NCI-H2227 (cell line): ENCODE measurements around the gene PLEKHH3.

Experiments used
- DNase-seq: peaks from one replicate; lab custom pipeline; 2025; ENCODE audit not compliant: unreplicated experiment; lab: John Stamatoyannopoulos, UW

PLEKHH3 gene, protein sequence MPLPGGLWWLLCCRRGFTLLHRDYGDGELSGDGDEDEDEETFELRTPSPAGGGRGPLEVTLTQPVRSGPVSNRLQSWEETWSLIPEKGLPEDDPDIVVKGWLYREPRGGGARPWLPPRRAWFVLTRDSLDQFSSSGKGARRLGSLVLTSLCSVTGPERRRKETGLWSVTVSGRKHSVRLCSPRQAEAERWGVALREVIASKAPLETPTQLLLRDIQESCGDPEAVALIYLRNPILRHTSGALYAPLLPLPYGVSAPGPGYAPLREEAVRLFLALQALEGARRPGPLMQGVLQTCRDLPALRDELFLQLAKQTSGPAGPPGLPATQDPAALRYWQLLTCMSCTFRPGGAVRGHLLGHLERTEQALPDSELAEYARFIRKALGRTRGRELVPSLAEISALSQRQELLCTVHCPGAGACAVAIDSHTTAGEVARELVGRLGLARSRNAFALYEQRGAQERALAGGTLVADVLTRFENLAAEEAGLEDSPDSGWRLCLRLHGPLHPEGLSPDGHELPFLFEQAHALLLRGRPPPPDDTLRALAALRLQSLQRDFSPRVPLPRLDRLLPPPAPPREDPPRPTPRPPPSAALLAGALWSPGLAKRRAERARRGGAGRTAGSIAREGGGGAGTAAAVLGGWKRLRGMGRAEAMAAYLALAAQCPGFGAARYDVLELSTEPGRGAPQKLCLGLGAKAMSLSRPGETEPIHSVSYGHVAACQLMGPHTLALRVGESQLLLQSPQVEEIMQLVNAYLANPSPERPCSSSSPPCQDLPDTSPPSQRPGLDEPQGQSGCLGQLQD

DNA sequence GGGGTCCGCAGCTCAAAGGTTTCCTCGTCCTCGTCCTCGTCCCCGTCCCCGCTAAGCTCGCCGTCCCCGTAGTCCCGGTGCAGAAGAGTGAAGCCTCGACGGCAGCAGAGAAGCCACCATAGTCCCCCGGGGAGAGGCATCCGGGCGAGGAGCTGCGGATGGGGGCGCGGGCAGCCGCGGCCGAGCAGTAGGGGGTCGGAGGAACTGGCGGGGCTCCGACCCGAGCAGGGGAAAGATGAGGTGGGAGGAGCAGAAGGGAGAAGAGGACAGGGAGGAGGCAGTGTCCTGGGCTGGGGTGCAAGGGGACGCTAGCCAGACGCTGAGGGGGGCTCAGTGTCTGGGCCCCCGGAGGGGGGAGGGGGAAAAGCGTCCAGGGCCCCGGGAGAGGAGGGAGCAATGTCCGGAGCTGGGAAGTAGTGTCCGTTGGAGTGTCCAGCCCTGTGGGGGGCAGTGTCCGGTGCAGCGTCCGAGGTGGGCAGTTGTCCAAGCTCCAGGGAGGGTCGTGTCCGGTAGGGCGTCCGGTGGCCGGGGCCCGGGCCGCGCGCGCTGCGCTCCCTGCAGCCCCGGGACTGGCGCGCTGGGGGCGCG lies at the start of gene PLEKHH3:
Gene PLEKHH3, minus strand, starts transcription at position 571 of the 588 bp plus-strand sequence. Its CDS starts 431 bp downstream, at position 140.
- peak; percentile 73 for DNase-seq

DNA sequence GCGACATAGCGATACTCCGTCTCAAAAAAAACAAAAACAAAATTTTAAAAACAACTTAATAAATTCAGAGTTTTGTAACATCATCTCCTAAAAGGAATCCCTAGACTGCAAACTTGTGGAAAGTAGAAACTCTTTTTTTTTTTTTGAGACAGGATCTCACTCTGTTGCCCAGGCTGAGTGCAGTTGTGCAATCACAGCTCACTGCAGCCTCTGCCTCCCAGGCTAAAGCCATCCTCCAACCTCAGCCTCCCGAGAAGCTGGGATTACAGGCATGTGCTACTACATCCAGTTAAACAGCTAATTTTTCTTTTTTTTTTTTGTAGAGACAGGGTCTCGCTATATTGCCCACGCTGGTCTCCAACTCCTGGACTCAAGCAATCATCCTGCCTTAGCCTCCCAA lies 48.3 kb upstream of the PLEKHH3 start:
- no peak for DNase-seq

DNA sequence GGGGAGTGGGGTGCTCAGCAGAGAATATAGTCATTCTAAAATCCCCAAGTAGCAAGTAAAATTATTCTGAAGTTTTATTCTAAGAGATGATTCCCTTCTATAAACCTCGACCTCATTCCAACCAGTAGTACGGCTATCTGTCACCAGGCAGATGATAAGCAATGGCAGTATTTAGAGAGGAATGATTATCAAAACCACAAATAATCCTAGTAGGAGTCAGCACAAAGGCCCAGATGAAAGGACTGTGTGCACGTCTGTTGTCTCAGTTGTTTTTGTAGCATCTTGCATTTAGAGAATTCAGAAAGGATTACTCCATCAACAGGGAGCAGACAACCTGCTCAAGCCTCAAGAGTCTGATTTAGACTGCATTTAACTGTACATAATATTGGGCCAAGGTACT lies 46.8 kb upstream of the PLEKHH3 start:
- DNase-seq = no peak

DNA sequence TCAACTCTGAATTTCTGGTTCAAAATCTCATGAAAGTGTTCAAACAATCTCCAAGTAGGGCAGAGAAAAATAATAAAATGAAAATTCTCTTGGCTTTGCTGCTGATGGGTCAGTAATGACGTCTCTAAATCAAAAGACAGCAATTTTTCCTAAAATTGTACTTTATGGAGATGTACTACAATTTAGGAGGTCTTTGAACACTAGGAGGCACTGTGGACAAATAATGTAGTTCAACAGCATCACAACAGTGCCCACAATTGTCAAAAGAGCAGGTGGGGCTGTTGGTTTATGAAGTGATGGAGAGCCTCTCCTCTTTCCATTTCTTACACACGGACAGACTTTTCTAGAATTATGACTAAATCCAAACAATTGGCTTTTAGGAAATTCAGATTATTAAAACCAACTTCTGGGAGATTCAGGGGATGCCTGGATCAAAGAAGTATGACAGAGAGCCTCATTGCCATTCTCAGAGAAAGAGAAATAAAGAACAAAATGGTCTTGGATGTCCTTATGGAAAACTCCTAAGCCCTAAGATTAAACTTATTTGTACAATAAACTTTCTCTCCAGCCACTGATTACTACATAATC lies 44.3 kb upstream of the PLEKHH3 start:
- peak; percentile 84 for DNase-seq

DNA sequence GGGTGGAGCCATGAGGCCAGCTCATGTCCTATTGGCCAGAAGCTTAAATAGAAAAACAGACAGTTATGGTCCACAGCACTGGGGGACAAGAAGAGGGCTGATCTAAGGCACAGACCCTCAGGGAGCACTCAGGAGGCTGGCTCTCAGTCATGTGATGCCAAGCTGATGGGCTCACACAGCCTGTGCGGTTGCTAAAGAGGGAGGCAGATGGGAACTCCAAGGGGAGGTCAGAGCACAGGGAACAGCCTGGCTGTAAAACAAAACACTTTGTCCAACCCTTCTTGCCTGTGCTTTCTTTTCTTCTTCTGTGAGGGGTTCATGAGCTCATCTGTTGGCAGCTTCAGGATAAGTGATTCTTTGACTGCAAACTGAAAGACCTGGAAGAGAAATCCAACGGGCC lies 32.8 kb upstream of the PLEKHH3 start:
- no peak for DNase-seq

DNA sequence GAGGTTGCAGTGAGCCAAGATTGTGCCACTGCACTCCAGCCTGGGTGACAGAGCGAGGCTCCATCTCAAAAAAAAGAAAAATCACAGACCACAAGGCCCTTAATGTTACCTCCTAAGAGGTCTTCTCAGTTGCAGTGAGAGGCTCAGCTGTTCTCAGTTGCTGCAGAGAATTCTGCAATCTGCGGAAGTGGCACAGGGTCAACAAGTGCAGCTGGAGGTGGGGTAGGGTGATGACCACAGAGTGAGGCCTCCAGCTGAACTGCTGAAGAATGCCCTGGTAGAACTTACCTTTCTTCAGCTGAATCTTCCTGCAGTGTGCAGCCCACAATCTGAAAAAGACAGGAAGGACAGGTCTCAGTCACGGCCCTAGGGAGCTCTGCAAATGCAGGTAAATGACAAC lies 31.8 kb upstream of the PLEKHH3 start:
- DNase-seq = no peak

DNA sequence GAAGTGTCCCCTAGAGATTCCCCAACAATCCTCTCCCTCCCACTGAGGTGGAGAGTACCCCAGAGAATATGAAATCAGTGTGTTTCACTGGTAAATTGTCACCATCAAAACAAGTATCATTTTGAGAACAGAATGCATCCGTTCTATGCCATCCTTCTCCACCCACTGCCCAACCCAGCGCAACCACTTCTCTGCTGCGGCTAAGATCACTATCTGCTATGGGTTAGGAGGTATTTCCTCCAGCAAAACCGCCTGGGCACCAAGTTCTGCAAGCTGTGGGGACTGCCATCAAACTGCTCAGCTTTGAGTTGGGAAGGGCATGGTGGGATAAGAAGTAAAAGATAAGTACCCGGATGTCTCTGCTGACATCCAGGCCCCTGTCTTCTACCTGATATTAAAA lies 29.9 kb upstream of the PLEKHH3 start:
- DNase-seq = no peak

DNA sequence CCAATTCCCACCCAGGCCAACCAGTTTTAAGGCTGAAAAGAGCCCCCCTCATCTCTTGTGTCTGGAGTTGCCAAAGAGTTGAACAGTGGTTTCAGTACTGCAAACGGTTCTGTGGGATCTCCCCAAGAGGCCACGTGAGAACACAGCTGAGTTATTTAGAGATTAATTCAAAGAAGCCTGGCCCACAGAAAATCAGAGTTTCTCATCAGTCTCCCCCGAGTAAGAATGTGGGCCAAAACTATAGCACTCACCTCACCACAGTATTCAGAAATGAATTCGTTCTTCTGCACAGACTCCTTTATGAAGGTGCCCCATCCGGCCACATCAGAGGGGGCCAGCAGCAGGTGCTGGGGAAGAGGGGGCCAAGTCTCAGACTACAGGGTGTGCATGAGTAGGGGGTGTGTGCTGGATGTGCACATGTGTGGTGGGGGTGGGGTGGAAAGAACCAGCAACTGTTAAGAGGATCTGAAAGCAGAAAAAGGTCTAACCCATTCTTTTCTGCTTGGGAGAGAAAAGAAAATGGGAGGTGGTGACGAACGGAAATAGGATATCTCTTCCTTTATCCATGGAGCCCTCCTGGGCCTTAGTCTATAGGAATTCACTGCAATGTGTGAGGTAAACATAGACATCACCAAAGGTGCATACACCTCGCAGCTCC lies 28.2 kb upstream of the PLEKHH3 start:
- DNase-seq = no peak

DNA sequence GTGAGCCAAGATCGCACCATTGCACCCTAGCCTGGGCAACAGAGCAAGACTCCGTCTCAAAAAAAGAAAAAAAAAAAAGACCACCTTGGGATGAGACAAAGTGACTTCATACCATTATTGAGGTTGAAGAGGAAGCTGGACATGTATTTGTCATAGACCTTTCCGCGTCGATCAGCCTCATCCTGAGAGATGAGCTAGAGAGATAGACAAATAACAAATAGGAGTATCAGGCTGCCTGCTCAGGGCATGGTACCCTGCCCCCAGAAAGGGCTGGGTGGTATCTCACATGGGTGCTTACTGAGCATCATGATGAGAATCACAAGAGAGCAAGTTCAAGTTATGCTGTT lies 27.7 kb upstream of the PLEKHH3 start:
- DNase-seq = no peak

DNA sequence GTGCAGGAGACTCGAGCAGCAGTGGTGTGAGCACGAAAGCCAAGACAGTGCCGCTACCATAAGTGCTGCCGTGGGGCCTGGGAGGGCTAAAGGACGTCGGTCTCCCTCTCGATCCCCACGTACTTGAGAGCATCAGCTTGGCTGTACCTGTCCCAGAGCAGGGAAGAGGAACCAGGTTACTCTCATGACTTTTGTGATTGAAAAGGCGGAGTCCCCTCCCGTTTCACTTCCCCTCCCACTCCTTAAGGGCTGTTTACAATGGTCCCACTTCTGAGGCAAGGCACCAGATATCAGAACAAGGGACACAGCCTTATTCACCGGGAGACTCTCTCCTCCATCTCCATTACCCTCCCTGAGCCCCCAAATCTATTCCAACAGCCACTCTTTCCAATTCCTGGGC lies 25.7 kb upstream of the PLEKHH3 start:
- DNase-seq = no peak

DNA sequence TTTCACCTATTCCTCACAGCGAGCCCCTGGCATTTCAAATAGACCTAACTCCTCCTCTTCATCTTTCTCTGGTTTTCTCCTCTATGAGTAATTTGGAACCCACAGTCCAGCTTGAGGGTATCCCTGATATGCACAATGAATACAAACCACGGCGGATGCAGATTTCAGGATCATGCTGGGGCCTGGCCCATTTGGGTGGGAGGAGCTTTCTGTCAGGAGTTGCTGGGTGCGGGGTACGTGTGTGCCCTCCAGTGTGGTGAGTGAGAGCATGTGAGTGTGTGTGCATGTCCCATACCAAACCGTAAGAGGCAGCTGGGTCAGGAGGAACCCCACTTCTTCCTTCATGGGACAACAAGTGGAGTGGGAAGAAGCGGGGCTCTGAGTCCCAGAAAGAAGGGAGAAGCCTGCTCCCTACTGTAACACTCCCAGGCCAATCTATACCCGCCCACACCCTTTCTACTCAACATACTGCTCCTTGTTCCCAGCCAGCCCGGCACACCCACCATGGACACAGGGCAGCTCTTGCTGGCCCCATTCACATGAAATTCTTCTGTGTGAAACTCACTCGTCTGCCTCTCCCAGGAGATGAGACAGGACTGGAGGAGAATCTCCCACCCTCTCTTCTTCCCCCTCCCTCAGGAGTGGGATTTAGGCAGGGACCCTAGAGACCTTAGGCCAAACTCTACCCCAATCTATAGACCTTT lies 23.9 kb upstream of the PLEKHH3 start:
- no peak for DNase-seq

DNA sequence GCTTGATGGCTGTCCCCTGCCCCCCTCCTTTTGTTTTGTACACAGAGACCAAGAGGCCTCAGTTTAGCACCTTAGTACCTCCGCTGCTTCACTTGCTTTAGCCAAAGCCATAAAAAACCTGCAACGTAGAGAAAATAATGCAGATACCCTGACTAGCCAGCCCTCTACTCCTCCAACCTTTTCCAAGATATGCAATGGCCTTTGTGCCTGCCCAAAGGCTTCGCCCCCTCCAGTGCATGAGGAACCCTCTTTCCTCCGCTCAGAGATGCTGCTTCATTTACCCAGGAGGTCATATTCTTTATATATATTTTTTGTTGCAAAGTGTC lies 22.6 kb upstream of the PLEKHH3 start:
- DNase-seq = no peak

DNA sequence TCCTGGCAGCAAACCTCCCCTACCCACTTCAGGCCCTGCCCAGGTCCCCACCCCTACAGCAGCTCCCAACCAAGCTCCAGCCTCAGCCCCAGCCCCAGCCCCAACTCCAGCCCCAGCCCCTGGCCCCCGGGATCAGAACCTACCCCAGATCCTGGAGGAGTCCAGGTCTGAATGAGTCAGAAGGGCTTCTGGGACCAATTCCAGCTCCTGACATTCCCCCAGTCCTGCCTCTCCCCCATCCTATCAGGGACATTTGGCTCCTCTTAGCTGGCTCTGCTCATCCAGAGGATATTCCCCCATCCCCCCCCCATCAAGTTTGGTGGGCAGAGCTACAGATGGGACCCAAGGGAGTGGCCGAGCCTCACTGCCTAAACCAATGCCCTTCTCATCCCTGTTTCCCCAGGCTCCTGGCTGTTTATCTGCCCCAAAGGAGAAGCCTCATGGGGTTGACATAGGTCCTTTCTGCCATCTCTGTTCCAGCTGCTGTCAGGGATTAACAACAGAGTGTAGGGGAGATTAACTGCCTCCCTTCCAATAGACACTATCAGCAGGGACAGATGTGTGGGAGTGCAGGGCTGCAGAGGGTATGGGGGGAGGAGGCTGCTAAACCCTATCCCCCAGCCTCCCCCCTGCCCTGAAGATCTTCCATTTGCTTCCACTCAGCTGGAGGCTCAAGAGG lies 22.1 kb upstream of the PLEKHH3 start:
- DNase-seq = peak; percentile 51

DNA sequence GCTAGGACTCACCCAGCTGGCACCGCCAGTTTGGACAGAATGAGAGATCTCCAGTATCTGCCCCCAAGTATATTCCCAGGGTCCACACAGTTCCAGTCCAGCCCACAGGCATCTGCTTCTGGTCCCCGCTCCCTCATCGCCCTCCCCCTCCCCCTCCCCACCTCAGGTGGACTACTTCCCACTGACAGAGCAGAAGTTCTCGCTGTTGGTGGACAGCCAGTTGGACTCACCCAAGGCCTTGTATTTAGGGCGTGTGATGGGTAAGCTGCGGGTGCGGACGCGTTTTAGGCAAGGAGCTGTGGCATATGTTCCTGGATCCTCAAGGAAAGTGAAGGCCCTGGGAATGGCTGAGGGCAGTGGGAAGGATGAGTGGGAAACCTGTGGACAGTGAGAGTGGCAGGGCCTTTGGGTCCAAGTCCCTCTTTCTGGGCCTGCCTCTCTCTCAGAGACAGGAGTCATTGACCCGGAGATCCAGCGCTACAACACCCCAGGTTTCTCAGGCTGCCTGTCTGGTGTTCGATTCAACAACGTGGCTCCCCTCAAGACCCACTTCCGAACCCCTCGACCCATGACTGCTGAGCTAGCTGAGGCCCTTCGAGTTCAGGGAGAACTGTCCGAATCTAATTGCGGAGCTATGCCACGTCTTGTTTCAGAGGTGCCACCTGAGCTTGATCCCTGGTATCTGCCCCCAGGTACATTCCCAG lies 20.5 kb upstream of the PLEKHH3 start:
- DNase-seq = no peak

DNA sequence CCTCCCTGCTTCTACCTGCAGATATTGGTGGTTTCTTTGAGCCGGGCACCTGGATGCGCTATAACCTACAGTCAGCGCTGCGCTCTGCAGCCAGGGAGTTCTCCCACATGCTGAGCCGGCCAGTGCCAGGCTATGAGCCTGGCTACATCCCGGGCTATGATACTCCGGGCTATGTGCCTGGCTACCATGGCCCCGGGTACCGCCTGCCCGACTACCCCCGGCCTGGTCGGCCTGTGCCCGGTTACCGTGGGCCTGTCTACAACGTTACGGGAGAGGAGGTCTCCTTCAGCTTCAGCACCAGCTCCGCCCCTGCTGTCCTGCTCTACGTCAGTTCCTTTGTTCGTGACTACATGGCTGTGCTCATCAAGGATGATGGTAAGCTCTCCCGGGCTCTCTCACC lies 18.7 kb upstream of the PLEKHH3 start:
- no peak for DNase-seq

DNA sequence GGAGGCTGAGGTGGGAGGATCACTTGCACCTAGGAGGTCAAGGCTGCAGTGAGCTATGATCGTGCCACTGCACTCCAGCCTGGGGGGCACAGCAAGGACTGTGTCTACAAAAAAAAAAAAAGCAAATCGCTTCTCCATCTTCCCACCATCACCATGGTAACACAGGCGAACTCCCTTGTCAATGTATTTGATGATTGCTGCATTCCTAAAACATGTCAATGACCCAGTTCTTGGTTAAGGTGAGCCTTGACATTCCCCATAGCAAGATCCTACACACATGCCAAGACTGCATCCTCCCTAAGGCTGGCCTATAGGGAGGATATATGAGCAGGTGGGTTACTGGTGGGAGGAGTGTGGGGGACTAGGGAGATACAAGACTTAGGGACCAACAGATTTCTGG lies 17.7 kb upstream of the PLEKHH3 start:
- no peak for DNase-seq

DNA sequence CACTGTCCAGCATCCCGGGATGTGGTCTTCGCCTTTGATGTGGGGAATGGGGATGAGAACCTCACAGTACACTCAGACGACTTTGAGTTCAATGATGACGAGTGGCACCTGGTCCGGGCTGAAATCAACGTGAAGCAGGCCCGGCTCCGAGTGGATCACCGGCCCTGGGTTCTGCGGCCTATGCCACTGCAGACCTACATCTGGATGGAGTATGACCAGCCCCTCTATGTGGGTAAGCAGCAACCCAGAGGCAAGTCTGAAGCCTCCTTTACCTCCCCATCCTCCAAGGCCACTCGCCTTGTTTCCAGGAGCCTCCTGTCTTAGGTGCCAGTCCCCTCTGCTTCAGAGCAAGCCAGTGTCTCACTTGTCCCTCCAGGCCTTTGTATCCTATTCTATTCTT lies 15.7 kb upstream of the PLEKHH3 start:
- no peak for DNase-seq

DNA sequence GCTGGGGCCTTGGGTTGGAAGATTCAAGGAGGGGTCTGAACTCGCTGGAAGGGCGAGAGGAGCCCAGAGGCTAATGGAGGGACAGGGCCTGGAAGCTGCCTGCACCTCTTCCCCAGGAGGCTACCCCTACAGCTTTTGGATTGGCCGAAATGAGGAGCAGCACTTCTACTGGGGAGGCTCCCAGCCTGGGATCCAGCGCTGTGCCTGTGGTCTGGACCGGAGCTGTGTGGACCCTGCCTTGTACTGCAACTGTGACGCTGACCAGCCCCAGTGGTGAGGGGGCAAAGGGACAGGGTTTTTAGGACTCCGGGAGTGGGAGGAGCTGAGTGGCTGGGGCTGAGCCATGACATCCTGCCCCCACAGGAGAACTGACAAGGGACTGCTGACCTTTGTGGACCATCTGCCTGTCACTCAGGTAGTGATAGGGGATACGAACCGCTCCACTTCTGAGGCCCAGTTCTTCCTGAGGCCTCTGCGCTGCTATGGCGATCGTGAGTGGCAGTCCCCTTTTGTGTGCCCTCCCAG lies 14.3 kb upstream of the PLEKHH3 start:
- no peak for DNase-seq

DNA sequence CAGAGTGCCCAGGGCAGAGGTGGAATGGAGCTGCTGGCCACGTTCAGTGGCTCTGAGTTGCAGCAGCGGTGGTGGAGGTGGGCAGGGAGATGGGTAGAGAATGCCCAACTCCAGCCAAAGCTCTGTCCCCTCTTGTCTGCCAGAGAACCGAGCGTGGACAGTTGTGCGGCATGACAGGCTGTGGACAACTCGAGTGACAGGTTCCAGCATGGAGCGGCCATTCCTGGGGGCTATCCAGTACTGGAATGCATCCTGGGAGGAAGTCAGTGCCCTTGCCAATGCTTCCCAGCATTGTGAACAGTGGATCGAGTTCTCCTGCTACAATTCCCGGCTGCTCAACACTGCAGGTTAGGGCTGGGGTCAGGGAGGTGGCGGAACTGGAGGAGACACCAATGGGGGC lies 13.8 kb upstream of the PLEKHH3 start:
- no peak for DNase-seq
